Measurements from ENCODE around the gene TRIM40.

The TRIM40 gene

GRCh38 chr6:30143780-30144179, 7.8 kb downstream of the TRIM40 start:
- no peak for DNase-seq (ENCODE audit: low read depth)
- no peak for TF ChIP-seq CTCF (conservative IDR thresholded peaks at IDR 0.05; ENCODE audit: low read length)

GRCh38 chr6:30144811-30145210, 8.9 kb downstream of the TRIM40 start:
- no peak for DNase-seq (ENCODE audit: low read depth)
- no peak overlapping the region for H3K4me3 ChIP-seq (ENCODE audit: low read length)
- TF ChIP-seq CTCF (conservative IDR thresholded peaks at IDR 0.05; ENCODE audit: low read length) = no peak

More at GRCh38 chr6:30143780-30144179, 7.8 kb downstream of the TRIM40 start:
- H3K4me3 ChIP-seq (ENCODE audit: low read length) = no peak overlapping the region

GRCh38 chr6:30145818-30146217, 9.9 kb downstream of the TRIM40 start:
- no peak for DNase-seq (ENCODE audit: low read depth)
- no peak for TF ChIP-seq CTCF (conservative IDR thresholded peaks at IDR 0.05; ENCODE audit: low read length)
- H3K4me3 ChIP-seq (ENCODE audit: low read length) = no peak overlapping the region

GRCh38 chr6:30147096-30147495, 11.2 kb downstream of the TRIM40 start:
- H3K4me3 ChIP-seq (ENCODE audit: low read length) = no peak overlapping the region
- TF ChIP-seq CTCF (conservative IDR thresholded peaks at IDR 0.05; ENCODE audit: low read length) = no peak
- no peak for DNase-seq (ENCODE audit: low read depth)

GRCh38 chr6:30149234-30149633, 13.3 kb downstream of the TRIM40 start:
- TF ChIP-seq CTCF (conservative IDR thresholded peaks at IDR 0.05; ENCODE audit: low read length) = no peak
- DNase-seq (ENCODE audit: low read depth) = no peak
- no peak overlapping the region for H3K4me3 ChIP-seq (ENCODE audit: low read length)

- TF ChIP-seq CTCF (conservative IDR thresholded peaks at IDR 0.05; ENCODE audit: low read length) = no peak
- no peak overlapping the region for H3K4me3 ChIP-seq (ENCODE audit: low read length)
- no peak for DNase-seq (ENCODE audit: low read depth)
Measured at GRCh38 chr6:30149858-30150550, 14.1 kb downstream of the TRIM40 start.

- H3K4me3 ChIP-seq (ENCODE audit: low read length) = no peak overlapping the region
- peak; percentile 25 for DNase-seq (ENCODE audit: low read depth)
- TF ChIP-seq CTCF (conservative IDR thresholded peaks at IDR 0.05; ENCODE audit: low read length) = no peak
Measured at GRCh38 chr6:30150671-30151395, 14.9 kb downstream of the TRIM40 start.

All from AG10803 (cell line).